Measurements from ENCODE around the gene NSD2. TPM values are rescaled to one million over a fixed set of nuclear protein-coding genes. Genes with fewer than 3 reads are reported as not detected.

NSD2 gene
- total and polyA plus RNA-seq, 9 of the 15 experiments (the other 6 are each of a cell fraction or from before 2014, with no cell fraction given), result 6.4 to 126 (median 58.8) TPM

GRCh38 chr4:1870328-1870577 is 940 bp upstream of the NSD2 start (continued):
- TF ChIP-seq TCF7L2 (IDR thresholded peaks at IDR 0.05; ENCODE audit: low read depth, low read length), result no peak
- no peak for TF ChIP-seq ZNF583 (CRISPR knock-in tag; IDR thresholded peaks at IDR 0.05)
- TF ChIP-seq ZNF143 (CRISPR knock-in tag; IDR thresholded peaks at IDR 0.05), result peak; percentile 25; the same call in 1 of the 2 replicates
- TF ChIP-seq, protein P1, sequence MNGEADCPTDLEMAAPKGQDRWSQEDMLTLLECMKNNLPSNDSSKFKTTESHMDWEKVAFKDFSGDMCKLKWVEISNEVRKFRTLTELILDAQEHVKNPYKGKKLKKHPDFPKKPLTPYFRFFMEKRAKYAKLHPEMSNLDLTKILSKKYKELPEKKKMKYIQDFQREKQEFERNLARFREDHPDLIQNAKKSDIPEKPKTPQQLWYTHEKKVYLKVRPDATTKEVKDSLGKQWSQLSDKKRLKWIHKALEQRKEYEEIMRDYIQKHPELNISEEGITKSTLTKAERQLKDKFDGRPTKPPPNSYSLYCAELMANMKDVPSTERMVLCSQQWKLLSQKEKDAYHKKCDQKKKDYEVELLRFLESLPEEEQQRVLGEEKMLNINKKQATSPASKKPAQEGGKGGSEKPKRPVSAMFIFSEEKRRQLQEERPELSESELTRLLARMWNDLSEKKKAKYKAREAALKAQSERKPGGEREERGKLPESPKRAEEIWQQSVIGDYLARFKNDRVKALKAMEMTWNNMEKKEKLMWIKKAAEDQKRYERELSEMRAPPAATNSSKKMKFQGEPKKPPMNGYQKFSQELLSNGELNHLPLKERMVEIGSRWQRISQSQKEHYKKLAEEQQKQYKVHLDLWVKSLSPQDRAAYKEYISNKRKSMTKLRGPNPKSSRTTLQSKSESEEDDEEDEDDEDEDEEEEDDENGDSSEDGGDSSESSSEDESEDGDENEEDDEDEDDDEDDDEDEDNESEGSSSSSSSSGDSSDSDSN (IDR thresholded peaks at IDR 0.05; ENCODE audit: borderline replicate concordance in 1 of 2, low read depth in 2 of 2, low read length in 2 of 2), result 0 out of 4 replicates have a peak, but pooled peaks of 1 of the 2 experiments have one; percentile 67
- TF ChIP-seq MTA3 (IDR thresholded peaks at IDR 0.05; ENCODE audit: borderline replicate concordance), result peak; percentile 84
- TF ChIP-seq, protein P2, sequence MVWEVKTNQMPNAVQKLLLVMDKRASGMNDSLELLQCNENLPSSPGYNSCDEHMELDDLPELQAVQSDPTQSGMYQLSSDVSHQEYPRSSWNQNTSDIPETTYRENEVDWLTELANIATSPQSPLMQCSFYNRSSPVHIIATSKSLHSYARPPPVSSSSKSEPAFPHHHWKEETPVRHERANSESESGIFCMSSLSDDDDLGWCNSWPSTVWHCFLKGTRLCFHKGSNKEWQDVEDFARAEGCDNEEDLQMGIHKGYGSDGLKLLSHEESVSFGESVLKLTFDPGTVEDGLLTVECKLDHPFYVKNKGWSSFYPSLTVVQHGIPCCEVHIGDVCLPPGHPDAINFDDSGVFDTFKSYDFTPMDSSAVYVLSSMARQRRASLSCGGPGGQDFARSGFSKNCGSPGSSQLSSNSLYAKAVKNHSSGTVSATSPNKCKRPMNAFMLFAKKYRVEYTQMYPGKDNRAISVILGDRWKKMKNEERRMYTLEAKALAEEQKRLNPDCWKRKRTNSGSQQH (CRISPR knock-in tag; IDR thresholded peaks at IDR 0.05), result no peak
- 0 out of 2 replicates have a peak, but pooled peaks have one; percentile 47 for TF ChIP-seq ETV5 (CRISPR knock-in tag; IDR thresholded peaks at IDR 0.05; ENCODE audit: low read depth)
- TF ChIP-seq EP300 (IDR thresholded peaks at IDR 0.05; ENCODE audit: low read length), result no peak
- peak in 1 of 2 experiments; percentile 70; a peak in 1 of 4 replicates for TF ChIP-seq SIN3A (IDR thresholded peaks at IDR 0.05; ENCODE audit: borderline replicate concordance in 2 of 2, control insufficient read depth in 1 of 2, low read depth in 2 of 2, low read length in 2 of 2)
- peak; percentile 90 for TF ChIP-seq REST (IDR thresholded peaks at IDR 0.05; ENCODE audit: borderline replicate concordance)
- TF ChIP-seq REST (CRISPR knock-in tag; IDR thresholded peaks at IDR 0.05; ENCODE audit: low read depth), result no peak
- TF ChIP-seq GMEB1 (CRISPR knock-in tag; IDR thresholded peaks at IDR 0.05), result no peak
- no peak for TF ChIP-seq POLR2G (IDR thresholded peaks at IDR 0.05; ENCODE audit: low read depth, low read length)
- TF ChIP-seq ZNF354B (CRISPR knock-in tag; IDR thresholded peaks at IDR 0.05), result no peak
- no peak for TF ChIP-seq RBM39 (optimal IDR thresholded peaks at IDR 0.05; ENCODE audit: low read depth, low read length)
- no peak for TF ChIP-seq JUNB (CRISPR knock-in tag; conservative IDR thresholded peaks at IDR 0.05)

Measured in K562 (cell line).